PC-9 (cell line): Measurements from ENCODE around the gene CNNM2.

Source experiments
- CTCF ChIP-seq: fragments of 200-600 bp; sonication (generic); conservative IDR thresholded peaks from 2 replicates; pipeline ENCODE4 v1.6.1; 2017; ENCODE audit warnings: mixed run types, antibody characterized with exemption, mild to moderate bottlenecking, moderate library complexity
- EZH2 ChIP-seq: fragments of 200-600 bp; sonication (generic); IDR thresholded peaks from 2 replicates; pipeline ENCODE4 v1.8.0; 2017; ENCODE audit warnings: antibody characterized with exemption, low read depth

- TF ChIP-seq EZH2 (no peak), CTCF (no peak)
These were observed 184.1 kb downstream of the CNNM2 start for GRCh38 chr10:103102195-103102594.
